ENCODE results near the gene RTN3. TPM values are rescaled to one million over a fixed set of nuclear protein-coding genes. Genes with fewer than 3 reads are reported as not detected.

Gene RTN3
- total RNA-seq, 1 experiment from 2014 or later = 95.0 TPM

- TF ChIP-seq ZBTB33 (IDR thresholded peaks at IDR 0.05; ENCODE audit: extremely low read depth, insufficient replicate concordance, low read length) (no peak), CBX3 (IDR thresholded peaks at IDR 0.05; ENCODE audit: low read depth) (no peak)
These were observed 65.7 kb downstream of the RTN3 start (continued) for GRCh38 chr11:63747011-63747410.

- Histone ChIP-seq H3K36me3 (ENCODE audit: control insufficient read depth in 1 of 2, insufficient read depth in 2 of 2, low read length in 2 of 2) (peaks cover 0 to 11% of the 10 kb centered on the region in 2 experiments; a peak in 3 of 4 replicates), H3K9me3 (ENCODE audit: control insufficient read depth in 1 of 2, insufficient read depth in 1 of 2, low read depth in 1 of 2, low read length in 2 of 2) (no peaks in the 10 kb centered on the region), H2AFZ (ENCODE audit: low read depth, low read length, poor library complexity, severe bottlenecking) (no peak overlapping the region), H3K27me3 (ENCODE audit: insufficient read depth, low read length) (no peaks in the 10 kb centered on the region), H3K9me2 (ENCODE audit: insufficient read depth) (no peaks in the 10 kb centered on the region), H3K9ac (ENCODE audit: low read length) (no peak overlapping the region), H3K4me1 (ENCODE audit: control insufficient read depth in 1 of 2, insufficient read depth in 2 of 2, low read length in 2 of 2) (no peaks in the 10 kb centered on the region), H3K4me3 (replicated peaks in 1 of 2; ENCODE audit: low read depth in 1 of 2, low read length in 2 of 2) (no peak overlapping the region), H3K4me2 (ENCODE audit: low read length) (no peak overlapping the region), H3K27ac (ENCODE audit: low read depth, low read length) (no peak overlapping the region), H3K79me2 (ENCODE audit: insufficient read depth, low read length) (peaks cover 6% of the 10 kb centered on the region; the same call in 1 of the 2 replicates), H4K20me1 (ENCODE audit: insufficient read depth) (no peaks in the 10 kb centered on the region)
- ChIA-PET CTCF (interaction anchor here (0.8 kb wide), 1 partner anchor 12 kb away, joined by 3 read pairs; no protein-coding TSS in a partner anchor), RAD21 (ENCODE audit: low non-redundant PET in 1 of 2, low total read pairs in 2 of 2, uncharacterized antibody in 2 of 2, unreplicated experiment in 2 of 2) (no interaction called here), POLR2A (no interaction called here)
- ATAC-seq = no peak
- intact Hi-C loops (cut with micrococcal nuclease) = no loop called here
- TF ChIP-seq POLR2A (IDR thresholded peaks at IDR 0.05; ENCODE audit: borderline replicate concordance, extremely low read depth, insufficient read depth, insufficient read length) (no peak), CEBPB (IDR thresholded peaks at IDR 0.05; ENCODE audit: low read depth) (no peak), SIN3A (IDR thresholded peaks at IDR 0.05; ENCODE audit: low read depth) (no peak), CTCF (IDR thresholded peaks at IDR 0.05 in 2 of 3, conservative IDR thresholded peaks at IDR 0.05 in 1 of 3; ENCODE audit: borderline replicate concordance in 1 of 3, insufficient read depth in 1 of 3, low read depth in 2 of 3, low read length in 2 of 3) (no peak), RAD21 (IDR thresholded peaks at IDR 0.05; ENCODE audit: low read depth) (no peak), MAX (IDR thresholded peaks at IDR 0.05) (no peak), FOSL1 (IDR thresholded peaks at IDR 0.05; ENCODE audit: low read depth) (no peak)
- DNase-seq (ENCODE audit: low read depth, low spot score) = no peak
- BruUV-seq (replicated peaks) = no TSS peak
These were observed 68.3 kb downstream of the RTN3 start for GRCh38 chr11:63749624-63750023.
